GM18868 (cell line): ENCODE results near the gene INSIG1.

Experiments
- ATAC-seq: cut with Tn5 transposase; IDR thresholded peaks from one replicate; pipeline ENCODE4 v1.9.1; 2021; ENCODE audit warnings: mild to moderate bottlenecking, moderate library complexity; ENCODE audit not compliant: unreplicated experiment

Gene INSIG1

DNA sequence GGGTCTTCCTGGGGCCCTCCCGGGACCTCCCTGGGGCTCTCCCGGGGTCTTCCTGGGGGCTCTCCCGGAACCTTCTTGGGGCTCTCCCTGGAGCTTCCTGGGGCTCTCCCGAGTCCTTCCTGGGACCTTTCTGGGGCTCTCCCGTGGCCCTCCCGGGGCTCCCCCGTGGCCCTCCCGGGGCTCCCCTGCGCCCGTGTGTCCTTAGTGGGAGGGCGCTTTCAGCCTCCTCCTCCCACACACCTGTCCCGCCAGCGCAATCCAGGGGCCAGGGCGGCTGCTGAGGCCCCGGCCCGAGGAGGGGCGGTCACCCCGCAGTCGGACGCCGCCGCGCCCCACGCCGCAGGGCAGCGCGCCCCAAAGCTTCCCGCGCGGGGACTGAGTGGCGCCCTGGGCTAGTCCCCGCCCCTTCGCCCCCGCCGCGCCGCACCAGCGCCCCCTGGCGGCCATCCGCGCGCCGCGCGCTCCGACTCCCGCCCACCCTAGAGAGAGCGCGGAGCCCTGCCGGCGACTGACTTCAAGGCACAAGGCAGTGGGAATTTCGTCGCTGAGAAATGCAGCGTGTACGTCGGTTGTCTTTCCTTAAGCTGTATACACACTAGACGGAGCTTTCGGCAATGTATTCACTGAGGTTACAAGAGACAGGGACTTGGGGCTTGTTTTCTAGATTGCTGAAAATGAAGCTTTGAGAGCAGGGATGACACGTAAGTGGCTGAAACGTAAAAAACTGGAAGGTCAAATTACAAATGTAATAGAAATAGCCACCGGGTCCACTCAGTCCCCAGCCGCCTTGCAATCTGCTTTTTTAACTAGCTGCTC is 47.1 kb downstream of the INSIG1 start:
- ATAC-seq, result peak; percentile 87

DNA sequence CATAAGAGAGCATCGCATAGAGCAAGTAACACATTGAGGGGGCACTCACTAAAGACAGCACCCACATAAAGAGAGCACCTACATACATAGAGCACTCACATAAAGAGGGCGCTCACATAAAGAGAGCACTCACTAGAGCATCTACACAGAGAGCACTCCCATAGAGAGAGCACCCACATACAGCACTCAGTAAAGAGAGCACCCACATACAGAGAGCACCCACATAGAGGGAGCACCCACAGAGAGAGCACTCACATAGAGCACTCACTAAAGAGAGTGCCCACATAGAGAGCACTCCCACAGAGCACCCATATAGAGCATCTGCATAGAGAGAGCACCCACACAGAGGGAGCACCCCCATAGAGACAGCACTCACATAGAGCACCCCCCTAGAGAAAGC is 47.8 kb downstream of the INSIG1 start:
- peak; percentile 5 for ATAC-seq

- ATAC-seq, result no peak
These were observed 48.6 kb downstream of the INSIG1 start for GRCh38 chr7:155346285-155346684.

- no peak for ATAC-seq
These were observed 51.1 kb downstream of the INSIG1 start for GRCh38 chr7:155348806-155349205.

GRCh38 chr7:155349601-155350331 is 52.1 kb downstream of the INSIG1 start:
- no peak for ATAC-seq

GRCh38 chr7:155351120-155351870 is 53.6 kb downstream of the INSIG1 start:
- ATAC-seq, result no peak

- no peak for ATAC-seq
These were observed 54.5 kb downstream of the INSIG1 start for GRCh38 chr7:155352076-155352752.

DNA sequence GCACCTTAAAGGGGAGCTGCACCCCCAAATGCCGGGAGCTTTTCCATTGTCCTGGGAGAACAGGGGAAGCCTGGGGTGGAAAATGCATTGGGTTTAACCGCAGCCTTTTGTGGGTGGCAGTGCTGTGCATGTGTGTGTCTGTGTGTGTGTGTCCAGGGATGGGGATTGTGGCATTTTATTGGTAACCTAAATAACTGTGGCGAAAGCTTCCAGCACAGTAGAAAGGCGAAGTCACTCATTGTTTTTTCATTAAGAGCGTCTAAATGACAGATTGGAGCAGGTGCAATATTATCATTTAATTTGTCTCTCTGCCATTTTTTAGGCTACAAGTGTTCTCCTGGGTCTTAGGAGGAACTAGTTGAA is 55.1 kb downstream of the INSIG1 start:
- no peak for ATAC-seq

DNA sequence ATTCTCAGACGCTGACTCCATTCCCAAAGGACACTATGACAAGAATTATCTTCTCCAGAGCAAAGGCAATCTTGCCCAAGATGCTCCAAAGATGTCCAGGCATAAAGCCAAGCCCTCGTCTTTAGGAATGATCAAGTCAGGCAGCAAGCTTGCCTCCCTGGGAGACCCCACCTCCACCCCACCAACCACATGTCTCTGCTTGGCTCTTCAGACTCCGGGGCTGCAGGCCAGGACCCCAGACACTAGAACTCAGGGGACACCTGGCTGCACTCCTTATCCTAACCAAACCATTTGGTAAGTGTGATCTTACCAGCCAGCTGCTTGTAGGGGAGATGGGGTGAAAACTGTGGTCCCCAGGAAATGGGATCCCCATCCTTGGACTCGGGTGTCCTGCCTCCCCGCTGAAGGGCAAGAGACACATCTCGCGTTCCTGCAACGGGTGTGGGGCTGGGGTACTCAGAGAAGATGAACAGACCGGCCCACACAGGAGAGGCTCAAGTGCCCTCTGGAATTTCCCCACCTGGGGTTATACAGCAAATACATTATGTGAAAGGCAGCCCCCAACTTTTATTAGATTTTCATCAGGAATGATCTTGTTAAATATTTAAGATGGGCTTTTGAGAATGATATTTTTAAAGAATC is 55.7 kb downstream of the INSIG1 start:
- ATAC-seq, result no peak

GRCh38 chr7:155354371-155355048 is 56.8 kb downstream of the INSIG1 start:
- ATAC-seq, result no peak

DNA sequence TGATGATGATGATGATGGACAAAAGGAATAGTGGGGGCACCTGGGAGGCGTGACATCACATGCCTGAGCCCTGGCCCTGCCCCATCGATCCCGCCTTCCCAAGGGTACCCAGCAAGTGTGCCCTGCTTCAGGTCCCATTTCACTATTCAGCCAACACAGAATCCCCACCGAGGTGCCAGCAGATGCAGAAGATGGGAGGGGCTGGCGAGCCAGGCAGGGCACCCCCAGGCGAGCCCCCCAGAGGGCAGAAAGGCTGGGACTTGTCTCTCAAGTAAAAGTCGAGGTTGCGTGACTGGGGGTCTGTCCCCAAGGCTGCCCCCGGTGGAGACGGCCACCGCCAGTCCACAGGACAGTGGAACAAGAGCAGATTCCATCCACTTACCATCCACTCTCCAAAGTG is 57.5 kb downstream of the INSIG1 start:
- ATAC-seq, result no peak

- no peak for ATAC-seq
These were observed 58.1 kb downstream of the INSIG1 start for GRCh38 chr7:155355745-155356144.

- ATAC-seq, result no peak
These were observed 58.8 kb downstream of the INSIG1 start for GRCh38 chr7:155356323-155357105.

DNA sequence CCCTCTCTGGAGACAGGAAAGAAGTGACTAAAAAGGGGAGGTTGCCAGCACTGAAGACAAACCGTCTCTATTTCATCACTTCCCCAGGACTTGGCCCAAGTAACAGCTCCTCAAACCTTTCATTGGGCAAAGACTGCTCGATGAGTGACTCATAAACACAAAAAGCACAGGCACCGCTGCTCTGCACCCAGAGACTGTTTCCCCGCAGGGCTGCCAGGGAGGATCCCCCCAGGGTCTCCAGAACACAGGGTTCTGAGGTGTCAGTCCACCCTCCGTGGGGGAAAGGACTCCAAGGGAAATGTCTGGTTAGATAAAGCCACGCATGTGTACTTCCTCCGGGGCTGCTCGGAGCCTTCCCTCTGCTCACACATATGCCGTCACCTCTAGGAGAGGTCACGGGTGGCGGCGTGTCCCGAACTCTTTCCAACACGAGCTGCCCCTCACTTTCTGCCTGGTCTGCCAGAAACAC is 59.9 kb downstream of the INSIG1 start:
- no peak for ATAC-seq

DNA sequence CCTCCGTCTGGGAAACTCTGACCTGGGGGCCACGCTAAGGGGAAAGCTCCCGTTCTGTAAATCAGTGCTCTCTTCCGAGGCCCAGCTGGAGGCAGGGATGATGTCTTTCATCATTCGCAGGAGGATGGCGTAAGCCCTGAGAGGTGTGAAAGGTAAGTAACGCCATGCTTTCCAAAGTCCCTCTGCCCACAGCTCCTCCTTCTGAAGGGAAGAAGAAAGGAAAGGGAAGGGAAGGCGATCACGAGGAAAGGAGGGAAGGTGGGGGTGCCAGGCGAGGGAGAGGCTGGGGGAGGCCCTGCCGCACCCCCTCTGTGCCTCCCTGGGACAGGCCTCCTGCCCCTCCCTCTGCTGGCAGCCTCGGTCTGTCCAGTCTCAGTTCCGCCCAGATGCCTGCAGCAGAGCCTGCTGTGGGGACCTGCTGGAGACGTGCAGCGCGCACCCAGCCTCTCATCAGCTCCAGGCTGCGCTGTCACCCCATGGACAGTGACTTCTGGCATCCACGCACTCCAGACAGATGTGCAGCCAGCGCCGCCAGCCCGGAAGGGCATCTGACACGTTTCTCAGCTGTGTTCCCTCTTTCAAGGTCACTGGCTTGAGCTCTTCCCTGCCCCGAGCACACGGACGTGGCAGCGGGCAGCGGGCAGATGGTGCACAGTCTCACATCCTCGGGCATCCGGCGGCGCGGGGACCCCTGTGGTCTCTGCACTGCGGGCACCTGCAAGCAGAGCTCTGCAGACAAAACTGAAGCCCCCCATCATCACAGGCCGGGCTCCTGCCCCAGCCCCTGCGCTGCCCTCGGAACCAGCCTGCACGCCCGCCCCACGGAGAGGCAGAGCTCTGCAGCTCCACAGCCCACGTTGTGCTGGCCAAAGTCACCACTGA is 60.6 kb downstream of the INSIG1 start:
- no peak for ATAC-seq

GRCh38 chr7:155358948-155359712 is 61.5 kb downstream of the INSIG1 start:
- no peak for ATAC-seq
